Cardiac septum (tissue), 1 donor: Measurements from ENCODE around the gene TRIM27. TPM values are rescaled to one million over a fixed set of nuclear protein-coding genes. Genes with fewer than 3 reads are reported as not detected.
A peak's percentile ranks its signal among the peaks of the same experiment; 100 is the strongest.

Experiments used
- DNase-seq: peaks from one replicate; pipeline ENCODE4 v3.0.0-alpha.2; 2020; ENCODE audit warnings: low spot score
- intact Hi-C: fragments of 100-400 bp; cut with DNase I; formaldehyde crosslinking; loops from one replicate; pipeline ENCODE4 v1.14.0; 2022
- total RNA-seq: library from RNA; stranded (reverse); fragmentation: NEBNext Ultra II Directional; extraction: Animal tissue kit (Norgen Biotek cat#: 25700); gene quantifications from one replicate; pipeline ENCODE4 v1.2.1, GENCODE V29; 2021
- donor health status: DM: no; HTN: no; CAD: no.

TRIM27 gene
- total RNA-seq, 1 donor from 2014 or later: 21.0 TPM

DNA sequence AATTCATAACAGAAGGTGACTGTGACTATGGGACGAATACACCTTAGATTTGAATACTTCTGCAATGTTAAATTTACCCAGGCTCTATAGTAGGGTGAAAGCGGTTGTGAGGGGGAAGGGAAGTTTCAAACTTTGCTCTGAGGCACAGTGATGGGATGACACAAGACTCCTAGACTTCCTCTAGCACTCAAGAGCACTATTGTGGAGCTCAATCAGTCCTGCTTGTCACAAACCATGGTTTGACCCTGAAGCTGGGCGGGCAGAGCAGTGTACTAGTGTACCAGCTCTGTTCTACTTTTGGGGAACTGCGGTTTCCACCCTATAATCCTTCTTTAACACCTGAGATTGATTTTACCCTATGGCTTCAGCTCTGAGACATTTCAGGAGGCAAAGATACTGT is 17.1 kb downstream of the TRIM27 start:
- intact Hi-C loops: no loop called here
- DNase-seq: no peak

DNA sequence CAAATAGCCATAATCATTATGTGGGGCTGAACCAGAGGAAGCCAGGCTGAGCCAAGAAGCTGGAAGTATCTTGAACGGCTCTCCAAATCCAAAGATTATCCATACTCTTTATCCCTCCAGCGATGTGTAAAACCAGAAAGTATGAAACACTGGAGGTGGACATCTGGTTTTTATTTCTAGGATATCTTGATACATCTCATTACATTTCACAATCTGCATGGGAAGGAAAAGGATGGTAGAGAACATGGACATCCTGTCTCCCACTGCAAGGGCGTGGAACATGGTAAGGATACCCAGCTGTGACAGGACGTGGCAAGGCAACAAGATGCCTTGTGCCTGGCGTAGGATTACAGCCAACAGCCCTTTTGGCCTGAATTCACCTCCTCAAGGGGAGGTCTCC is 20.1 kb downstream of the TRIM27 start:
- intact Hi-C loops: no loop called here
- DNase-seq: no peak

DNA sequence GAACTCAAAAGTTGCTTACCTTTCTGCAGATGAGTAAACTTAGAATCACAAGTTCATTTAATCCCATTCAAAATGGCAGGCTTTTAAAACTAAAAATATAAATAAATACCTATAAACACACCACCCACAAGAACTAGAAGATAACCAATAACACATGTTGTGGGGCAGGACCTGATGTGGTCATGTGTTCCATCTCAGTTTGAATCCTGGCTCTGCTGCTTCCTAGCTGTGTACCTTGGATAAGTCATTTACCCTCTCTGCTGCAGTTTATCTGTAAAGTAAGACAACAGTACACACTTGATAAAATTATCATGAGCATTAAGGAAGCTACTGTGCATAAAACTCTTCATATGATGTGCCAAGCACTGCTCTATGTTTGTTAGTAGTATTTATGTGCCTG is 22.0 kb downstream of the TRIM27 start:
- DNase-seq: no peak
- intact Hi-C loops: no loop called here

DNA sequence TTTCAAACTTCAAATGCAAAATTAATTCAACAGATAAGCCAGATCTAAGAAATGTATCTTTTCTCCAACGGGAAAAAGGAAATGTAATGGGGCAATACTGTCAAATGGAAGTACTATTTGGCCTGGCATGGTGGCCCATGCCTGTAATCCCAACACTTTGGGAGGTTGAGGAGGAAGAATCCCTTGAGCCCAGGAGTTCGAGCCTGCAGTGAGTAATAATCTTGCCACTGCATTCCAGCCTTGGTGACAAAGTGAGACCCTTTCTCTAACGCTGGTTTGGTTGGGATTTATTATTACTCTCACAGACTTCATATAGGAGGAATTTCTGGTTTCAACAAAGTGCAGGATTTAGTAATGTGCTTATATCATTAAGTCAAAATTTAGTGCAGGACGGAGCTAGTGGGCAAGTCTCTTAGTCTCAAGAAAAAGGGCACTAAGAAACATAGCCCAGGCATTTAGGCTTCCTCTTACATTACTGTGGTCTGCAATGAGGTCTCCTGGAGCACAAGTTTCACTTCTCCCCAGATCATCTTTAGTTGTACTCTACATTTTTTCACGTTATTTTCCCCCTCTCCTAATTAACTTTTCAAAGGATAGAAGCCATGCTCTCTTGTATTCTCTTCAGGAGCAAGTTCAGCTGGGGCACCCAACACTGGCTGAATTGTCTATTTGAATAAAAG is 23.1 kb downstream of the TRIM27 start:
- intact Hi-C loops: no loop called here
- no peak for DNase-seq

DNA sequence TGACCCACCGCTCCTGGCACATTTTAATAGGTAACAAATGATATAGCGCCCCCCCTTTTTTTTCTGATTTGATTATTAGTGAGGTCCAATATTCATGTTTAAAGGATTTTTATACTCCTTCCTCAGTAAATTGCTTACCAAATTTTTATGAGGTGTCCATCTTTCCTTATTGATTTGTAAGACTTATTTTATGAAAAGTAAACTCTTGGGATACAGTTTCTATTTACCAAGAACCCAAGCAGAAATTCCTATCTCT is 25.1 kb downstream of the TRIM27 start:
- intact Hi-C loops: loop anchor here (10.0 kb wide), 1 partner anchor 86 kb away; no protein-coding TSS in a partner anchor
- DNase-seq: no peak

DNA sequence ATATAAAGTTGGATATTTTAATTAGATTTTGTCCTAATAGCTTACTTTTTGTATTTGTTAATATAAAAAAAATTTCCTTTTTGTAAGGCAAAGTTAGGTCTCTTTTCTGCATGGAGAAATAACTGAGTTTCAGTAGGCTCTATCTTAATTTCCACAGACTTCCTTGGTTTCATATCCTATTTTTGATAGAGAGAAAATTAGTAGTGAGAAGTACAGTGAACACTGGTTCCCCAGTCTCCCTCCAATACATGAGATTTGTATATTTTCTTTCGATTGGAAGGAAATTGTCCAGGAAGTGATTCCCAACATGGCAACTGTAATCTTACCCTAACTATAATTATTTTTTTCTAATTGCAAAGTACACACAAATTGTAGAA is 26.4 kb downstream of the TRIM27 start:
- intact Hi-C loops: loop anchor here (2.0 to 10.0 kb wide), 2 partner anchors 59 to 87 kb away; no protein-coding TSS in a partner anchor
- no peak for DNase-seq

DNA sequence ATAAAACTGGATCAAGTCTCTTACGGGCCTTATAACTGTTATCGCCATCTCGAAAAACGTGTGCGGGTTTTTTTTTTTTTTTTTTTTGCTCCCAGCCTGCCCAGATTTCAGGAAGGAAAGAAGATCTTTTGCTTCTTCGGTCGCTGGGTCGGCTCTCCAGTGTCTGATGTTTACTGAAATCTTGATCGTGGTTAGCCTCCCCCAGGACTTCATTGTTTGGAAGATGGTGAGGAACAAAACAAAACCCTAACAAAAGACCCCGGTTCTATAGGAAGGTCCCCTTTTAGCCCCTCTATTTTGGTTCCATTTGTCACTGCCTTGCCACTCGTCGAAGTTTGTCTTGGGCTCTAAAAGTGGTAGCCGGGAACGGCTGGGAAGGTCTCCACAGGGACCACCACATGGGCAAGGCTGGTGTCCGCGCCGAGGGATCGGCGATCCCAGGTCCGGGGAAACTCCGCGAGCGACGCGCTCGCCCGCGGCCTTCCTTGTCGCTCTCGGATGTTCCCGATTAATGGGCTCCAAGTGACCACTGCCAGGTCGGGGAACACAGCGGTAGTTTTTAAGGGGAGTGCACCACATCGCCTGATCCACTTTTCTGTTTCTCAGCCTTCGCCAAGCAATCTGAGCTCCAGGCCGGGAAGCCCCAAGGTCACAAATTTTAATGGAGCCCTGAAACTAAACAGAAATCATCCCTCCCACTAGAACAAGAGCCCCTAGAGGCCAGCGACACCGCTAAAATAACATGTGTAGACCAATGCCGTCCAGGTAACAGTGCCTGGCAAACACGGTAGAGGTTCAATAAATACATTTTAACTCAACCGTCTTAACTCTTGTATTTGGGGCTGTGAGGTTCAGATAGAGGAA is 27.0 kb downstream of the TRIM27 start:
- no peak for DNase-seq
- intact Hi-C loops: loop anchor here (1.0 to 10.0 kb wide), 4 partner anchors 27 to 88 kb away; partner anchors contain the start of gene TRIM27

DNA sequence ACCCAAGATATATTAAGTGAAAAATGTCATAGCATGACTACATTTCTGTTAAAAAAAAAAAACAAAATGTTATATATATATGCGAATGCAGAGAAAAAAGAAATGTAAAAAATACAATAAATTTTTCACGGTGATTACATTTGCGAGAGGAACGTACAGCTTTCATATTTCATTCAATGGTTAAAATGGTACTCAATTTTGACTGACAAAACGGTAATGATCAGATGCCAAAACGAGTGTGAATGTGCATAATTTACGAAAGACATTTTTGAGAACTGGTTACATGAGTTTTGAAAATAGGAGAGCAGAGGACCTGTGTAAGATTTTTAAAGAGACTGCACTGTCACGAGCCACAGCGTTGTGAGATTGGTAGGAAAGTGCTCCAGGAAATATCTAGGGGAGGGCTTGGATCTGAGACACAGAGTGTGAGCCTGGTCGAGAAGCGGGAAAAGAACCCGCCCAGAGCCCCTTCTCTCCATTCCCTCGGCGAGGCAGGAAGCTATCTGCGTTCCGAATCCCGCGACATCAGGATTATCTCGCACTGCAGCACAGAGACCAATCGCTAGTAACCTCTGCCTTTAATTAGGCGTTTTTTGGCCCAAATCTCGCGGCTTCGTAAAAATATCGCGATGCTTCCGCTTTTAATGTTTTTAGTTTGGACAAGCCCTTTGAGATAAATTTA is 28.5 kb downstream of the TRIM27 start:
- intact Hi-C loops: loop anchor here (1.0 to 10.0 kb wide), 2 partner anchors 14 to 90 kb away; no protein-coding TSS in a partner anchor
- peak; percentile 94 for DNase-seq

DNA sequence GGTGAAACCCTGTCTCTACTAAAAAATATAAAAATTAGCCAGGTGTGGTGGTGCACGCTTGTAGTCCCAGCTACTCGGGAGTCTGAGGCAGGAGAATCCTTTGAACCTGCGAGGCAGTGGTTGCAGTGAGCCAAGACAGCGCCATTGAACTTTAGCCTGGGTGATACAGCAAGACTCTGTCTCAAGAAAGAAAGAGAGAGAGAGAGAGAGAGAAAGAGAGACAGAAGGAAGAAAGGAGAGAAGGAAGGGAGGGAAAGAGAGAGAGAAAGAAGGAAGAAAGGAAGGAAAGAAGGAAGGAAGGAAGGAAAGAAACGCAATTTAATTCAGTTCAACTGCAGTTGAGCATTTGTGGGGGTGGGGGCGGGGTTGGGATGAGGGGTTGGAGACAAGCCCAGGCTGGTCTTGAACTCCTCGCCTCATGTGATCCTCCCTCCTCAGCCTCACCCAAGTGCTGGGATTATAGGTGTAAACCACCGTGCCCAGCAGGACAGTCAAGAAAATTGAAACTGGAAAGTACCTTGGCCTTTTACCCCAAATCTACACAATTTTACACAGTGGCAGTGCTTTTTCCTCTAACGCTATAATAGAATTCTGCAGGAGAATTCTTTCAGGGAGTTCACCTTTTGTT is 30.5 kb downstream of the TRIM27 start:
- DNase-seq: no peak

DNA sequence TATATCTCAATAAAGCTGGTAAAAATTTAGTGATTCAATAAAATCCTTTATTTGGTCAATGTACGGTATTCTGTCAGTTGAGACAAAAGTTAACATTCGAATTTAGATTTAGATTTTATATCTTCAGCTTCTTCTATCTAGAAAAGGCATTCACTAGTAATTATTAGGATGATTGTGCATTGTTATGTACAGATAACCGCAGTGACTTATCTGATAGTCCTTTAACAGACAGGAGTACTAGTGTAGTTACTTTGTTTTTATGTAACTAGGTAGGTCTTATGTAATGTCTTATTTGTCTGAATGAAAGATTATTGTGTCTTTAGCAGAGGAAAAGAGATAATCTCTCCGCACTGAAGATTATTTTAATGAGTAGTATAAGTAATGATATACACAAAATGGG is 31.3 kb downstream of the TRIM27 start:
- no peak for DNase-seq
- intact Hi-C loops: loop anchor here (10.0 kb wide), 1 partner anchor 92 kb away; no protein-coding TSS in a partner anchor

More for the DNA sequence above, 30.5 kb downstream of the TRIM27 start:
- intact Hi-C loops: loop anchor here (10.0 kb wide), 1 partner anchor 92 kb away; no protein-coding TSS in a partner anchor

DNA sequence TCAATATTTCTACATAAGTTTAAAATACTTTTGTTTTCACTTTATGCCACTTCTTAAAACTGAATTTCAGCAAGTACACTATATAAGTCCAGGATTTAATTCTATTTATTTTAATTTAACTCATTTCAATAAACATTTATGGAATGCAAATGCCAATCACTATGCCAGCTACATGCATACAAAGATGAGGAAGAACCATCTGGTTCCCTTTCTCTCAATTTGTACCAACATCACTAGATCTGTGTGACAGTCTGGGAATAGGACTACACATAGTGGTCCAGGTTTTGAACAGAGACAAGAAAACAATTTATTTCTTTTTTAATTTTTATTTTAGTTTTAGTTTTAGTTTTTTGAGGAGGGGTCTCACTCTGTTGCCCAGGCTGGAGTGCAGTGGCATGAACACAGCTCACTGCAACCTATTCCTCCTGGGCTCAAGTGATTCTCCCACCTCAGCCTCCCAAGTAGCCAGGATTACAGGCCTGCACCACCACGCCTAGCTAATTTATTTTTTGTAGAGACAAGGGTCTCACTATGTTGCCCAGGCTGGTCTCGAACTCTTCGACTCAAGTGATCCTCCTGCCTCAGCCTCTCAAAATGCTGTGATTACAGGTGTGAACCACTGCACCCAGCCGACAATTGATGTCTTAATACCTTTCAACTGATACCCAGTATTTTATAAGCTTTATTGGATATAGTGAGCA is 35.8 kb downstream of the TRIM27 start:
- DNase-seq: no peak
- intact Hi-C loops: no loop called here

DNA sequence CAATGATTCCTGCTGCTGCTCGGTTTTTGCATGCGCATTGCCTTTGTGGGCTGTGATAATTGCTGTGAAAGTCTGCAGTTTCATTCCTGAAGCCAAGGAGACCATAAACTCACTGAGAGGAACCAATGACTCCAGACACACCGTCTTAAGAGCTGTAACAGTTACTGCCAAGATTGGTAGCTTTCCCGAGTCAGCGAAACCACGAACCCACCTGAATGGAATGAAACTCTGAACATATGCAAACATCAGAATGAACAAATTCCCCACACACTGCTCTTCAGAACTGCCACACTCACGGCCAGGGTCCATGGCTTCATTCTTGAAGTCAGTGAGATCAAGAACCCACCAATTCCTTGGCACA is 37.7 kb downstream of the TRIM27 start:
- DNase-seq: no peak
- intact Hi-C loops: no loop called here

DNA sequence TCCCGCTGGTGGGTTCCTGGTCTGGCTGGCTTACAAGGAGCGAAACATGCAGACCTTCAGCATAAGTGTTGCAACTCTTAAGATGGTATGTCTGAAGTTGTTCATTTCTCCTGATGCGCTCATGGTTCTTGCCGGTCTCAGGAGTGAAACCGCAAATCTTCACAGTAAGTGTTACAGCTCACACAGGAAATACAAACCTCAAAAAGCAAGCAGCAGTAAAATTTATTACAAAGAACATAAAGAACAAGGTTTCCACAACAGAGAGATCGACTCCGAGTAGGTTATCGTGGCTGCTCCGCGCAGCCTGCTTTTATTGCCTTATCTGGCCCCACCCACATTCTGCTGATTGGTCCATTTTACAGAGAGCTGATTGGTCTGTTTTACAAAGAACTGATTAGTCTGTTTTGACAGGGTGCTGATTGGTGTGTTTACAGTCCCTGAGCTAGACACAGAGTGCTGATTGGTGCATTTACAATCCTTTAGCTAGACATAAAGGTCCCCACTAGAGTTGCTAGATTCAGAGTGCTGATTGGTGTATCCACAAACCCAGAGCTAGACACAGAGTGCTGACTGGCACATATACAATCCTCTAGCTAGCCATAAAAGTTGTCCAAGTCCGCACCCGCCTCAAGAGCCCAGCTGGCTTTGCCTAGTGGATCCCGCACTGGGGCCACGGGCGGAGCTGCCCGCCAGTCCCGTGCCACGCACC is 39.2 kb downstream of the TRIM27 start:
- intact Hi-C loops: no loop called here
- DNase-seq: no peak

DNA sequence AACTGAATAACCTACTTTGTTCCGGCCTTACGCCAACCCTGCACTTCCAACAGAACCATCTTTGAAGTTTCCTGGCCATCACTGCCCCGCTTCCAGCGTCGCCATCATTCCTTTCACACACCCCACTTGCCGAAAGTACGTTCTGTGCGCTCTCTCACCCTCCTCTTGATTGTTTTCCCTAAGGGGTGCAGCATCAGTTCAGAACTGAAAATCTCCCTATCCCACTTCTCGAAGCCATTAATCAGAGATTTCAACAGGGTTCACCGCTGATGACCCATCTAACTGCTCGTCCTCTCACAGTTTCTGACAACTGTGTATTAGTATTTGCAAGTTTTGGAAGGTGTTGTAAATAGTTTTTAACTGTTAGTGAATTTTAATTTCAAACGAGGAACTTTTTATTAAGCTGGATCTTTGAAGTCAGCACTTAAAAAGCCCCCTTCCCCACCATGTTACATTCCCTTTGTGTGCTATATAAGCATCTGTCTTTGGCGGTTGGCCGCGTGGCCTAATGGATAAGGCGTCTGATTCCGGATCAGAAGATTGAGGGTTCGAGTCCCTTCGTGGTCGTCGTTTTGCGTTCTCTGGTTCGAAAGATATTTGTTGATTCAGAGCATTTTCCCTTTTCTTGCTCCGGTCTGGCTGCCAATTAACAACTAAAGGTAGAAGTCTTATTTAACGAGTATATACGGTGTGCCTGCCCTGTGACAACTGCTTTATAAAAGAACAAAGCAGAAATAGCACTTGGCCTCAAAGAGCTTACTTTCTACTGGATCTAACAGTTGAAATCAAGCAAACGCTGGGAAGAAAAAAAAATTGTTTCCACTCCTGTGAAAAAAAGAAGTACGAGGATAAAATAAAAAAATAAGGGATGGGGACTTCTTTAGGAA is 42.6 kb downstream of the TRIM27 start:
- intact Hi-C loops: loop anchor here (1.0 kb wide), 1 partner anchor 14 kb away; no protein-coding TSS in a partner anchor
- no peak for DNase-seq

DNA sequence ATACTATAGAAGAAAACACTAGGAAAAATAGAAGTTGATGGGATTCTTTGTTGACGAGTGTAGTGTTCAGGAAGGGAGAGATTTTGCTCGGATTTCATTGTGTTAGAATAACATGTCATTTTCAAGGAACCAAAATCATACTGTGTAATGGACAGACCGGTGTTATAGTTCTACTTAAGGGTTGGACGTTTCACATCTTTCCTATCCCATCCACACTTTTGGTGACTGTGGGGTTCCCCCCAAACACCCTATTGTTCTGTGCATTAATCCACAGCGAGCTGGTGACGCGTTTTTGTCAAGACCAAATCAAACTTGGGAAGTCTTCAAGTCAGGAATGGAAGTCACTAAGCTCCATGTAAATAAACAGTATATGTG is 43.3 kb downstream of the TRIM27 start:
- no peak for DNase-seq
- intact Hi-C loops: no loop called here

DNA sequence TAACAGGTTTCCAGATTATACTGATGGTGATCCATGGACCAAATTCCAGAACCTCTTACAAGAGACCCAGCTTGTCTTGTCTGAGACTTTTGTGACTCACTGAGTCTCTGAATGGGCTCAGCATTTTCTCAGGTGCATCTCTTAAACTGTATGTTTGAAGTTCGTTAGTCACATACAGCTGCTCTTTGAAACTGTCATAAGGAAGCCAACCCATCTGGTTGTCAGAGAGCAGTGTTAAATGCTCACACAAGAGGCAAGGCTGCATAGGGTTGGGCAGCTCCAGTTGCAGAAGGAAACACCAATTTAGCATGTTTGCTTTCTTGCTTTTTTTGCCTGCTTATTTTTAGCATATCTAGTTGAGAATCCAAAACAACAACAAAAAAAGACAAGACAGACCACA is 47.1 kb downstream of the TRIM27 start:
- intact Hi-C loops: no loop called here
- DNase-seq: no peak

DNA sequence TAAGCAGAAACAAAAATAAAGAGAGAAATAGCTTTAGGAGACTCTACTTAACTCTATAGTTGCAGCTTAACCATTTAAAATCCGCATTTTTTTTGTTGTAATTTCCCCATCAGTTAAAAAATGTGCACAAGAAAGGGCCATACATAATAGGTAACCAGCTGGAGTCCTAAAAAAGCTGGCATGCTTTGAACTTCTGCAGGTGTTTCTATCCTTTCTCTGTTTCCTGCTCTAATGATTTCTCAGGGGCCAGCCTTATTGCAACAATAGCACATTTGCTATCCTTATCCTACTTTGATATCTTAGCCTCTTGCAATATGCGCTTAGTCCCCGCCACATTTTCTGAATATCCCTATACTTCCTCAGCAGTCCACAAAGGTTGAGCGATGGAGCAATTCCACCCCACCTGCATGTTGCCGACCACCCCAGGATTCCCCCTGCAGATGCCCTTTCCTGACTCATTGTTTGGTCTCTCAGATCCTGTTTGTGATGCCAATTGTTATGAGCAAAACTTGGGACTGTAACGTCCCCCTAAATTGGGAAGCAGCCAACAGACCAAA is 48.5 kb downstream of the TRIM27 start:
- intact Hi-C loops: no loop called here
- no peak for DNase-seq
